ENCODE results near the gene TMEM182. TPM values are rescaled to one million over a fixed set of nuclear protein-coding genes. Genes with fewer than 3 reads are reported as not detected.

Gene TMEM182
- total and polyA plus RNA-seq, 9 of the 15 experiments (the other 6 are each of a cell fraction or from before 2014, with no cell fraction given) = 5.2 to 11.4 (median 7.5) TPM

- Histone ChIP-seq H3K9ac (ENCODE audit: insufficient read depth in 1 of 2, low read depth in 2 of 2, low read length in 2 of 2) (no peak overlapping the region), H3K4me2 (ENCODE audit: insufficient read depth, low read length) (no peak overlapping the region), H3K27me3 (ENCODE audit: control insufficient read depth in 2 of 2, insufficient read depth in 2 of 2, low read length in 2 of 2) (no peaks in the 10 kb centered on the region), H3K36me3 (ENCODE audit: control insufficient read depth, insufficient read depth, low read length) (no peaks in the 10 kb centered on the region; the same call in 2 of the 3 replicates), H2AFZ (ENCODE audit: low read depth, low read length) (no peak overlapping the region), H3K9me1 (ENCODE audit: control insufficient read depth, insufficient read depth, low read length) (peaks cover 3% of the 10 kb centered on the region), H3K4me1 (replicated peaks in 1 of 2; ENCODE audit: control insufficient read depth in 2 of 2, insufficient read depth in 2 of 2, low read length in 2 of 2) (no peaks in the 10 kb centered on the region), H3K9me3 (replicated peaks; ENCODE audit: control insufficient read depth, insufficient read depth, low read depth, low read length) (no peaks in the 10 kb centered on the region), H4K20me1 (replicated peaks; ENCODE audit: control insufficient read depth, insufficient read depth, low read length) (no peaks in the 10 kb centered on the region), H3K4me3 (no peak overlapping the region), H3K27ac (ENCODE audit: extremely low read depth, low read depth, low read length) (no peak overlapping the region), H3K79me2 (ENCODE audit: control insufficient read depth, insufficient read depth, low read length) (no peaks in the 10 kb centered on the region)
- in situ Hi-C loops (cut with MboI) = no loop called here
- 27% methylated on average over 3 of the region's 3 CpGs for WGBS (ENCODE audit: insufficient coverage, low coverage, missing lambda C conversion rate)
- ATAC-seq (no peak), DNase-seq (ENCODE audit: extremely low read depth in 1 of 4, low spot score in 3 of 4) (no peak), FAIRE-seq (no peak)
- intact Hi-C loops (cut with micrococcal nuclease) = no loop called here
- TF ChIP-seq HDAC3 (IDR thresholded peaks at IDR 0.05; ENCODE audit: borderline replicate concordance, partially characterized antibody) = no peak
- no peak for TF ChIP-seq BRCA1 (IDR thresholded peaks at IDR 0.05)
- no peak for TF ChIP-seq BRCA1 (CRISPR knock-in tag; IDR thresholded peaks at IDR 0.05)
- no peak for TF ChIP-seq U2AF1 (optimal IDR thresholded peaks at IDR 0.05; ENCODE audit: low read depth, low read length)
- TF ChIP-seq GABPA (tag; conservative IDR thresholded peaks at IDR 0.05; ENCODE audit: low read depth) = no peak
- no peak for TF ChIP-seq ZBTB12 (CRISPR knock-in tag; IDR thresholded peaks at IDR 0.05)
- no peak for TF ChIP-seq NCOA2 (IDR thresholded peaks at IDR 0.05; ENCODE audit: partially characterized antibody in 2 of 2)
- TF ChIP-seq ZNF165 (CRISPR knock-in tag; IDR thresholded peaks at IDR 0.05; ENCODE audit: borderline replicate concordance) = no peak
- TF ChIP-seq ZBTB7A (IDR thresholded peaks at IDR 0.05; ENCODE audit: borderline replicate concordance, control insufficient read depth, low read depth, low read length) = no peak
- no peak for TF ChIP-seq CEBPZ (IDR thresholded peaks at IDR 0.05; ENCODE audit: borderline replicate concordance, low read depth, low read length)
- TF ChIP-seq NCOA1 (IDR thresholded peaks at IDR 0.05; ENCODE audit: low read depth) = no peak
- TF ChIP-seq KLF13 (tag; IDR thresholded peaks at IDR 0.05; ENCODE audit: borderline replicate concordance, low read depth) = no peak
- no peak for TF ChIP-seq STAG1 (CRISPR knock-in tag; IDR thresholded peaks at IDR 0.05; ENCODE audit: borderline replicate concordance)
- TF ChIP-seq HES1 (IDR thresholded peaks at IDR 0.05; ENCODE audit: low read depth) = no peak
- TF ChIP-seq CCAR2 (IDR thresholded peaks at IDR 0.05; ENCODE audit: low read depth, low read length) = no peak
- BruUV-seq (replicated peaks) = no TSS peak
- ChIA-PET CTCF (ENCODE audit: low intra/inter-chr PET ratio) (no interaction called here), POLR2A (interaction anchor here (0.5 kb wide), 1 partner anchor 29 kb away, joined by 3 read pairs; no protein-coding TSS in a partner anchor)
Observed at GRCh38 chr2:102790091-102790455, 28.2 kb downstream of the TMEM182 start.

All from K562 (cell line).